Tibial nerve (tissue), 4 donors: ENCODE measurements around the gene MNT. TPM values are rescaled to one million over a fixed set of nuclear protein-coding genes. Genes with fewer than 3 reads are reported as not detected.

Source experiments
- DNase-seq, 2 donors: peaks; one replicate each; pipeline ENCODE4 v3.0.0-alpha.2; 2019; ENCODE audit warnings: low spot score in 2 of 2
- H3K27ac ChIP-seq, 4 donors: fragments of 200-600 bp; sonication (generic) in 3 of 4; one replicate each; pipeline ENCODE4 v1.5.1; 2017 to 2019; ENCODE audit warnings: mild to moderate bottlenecking in 1 of 4
- H3K27me3 ChIP-seq, 2 donors: fragments of 200-600 bp; sonication (generic) in 1 of 2; one replicate each; pipeline versions ENCODE4 v1.5.1 to v1.6.0; 2017 to 2019
- H3K36me3 ChIP-seq, 3 donors: fragments of 200-600 bp; sonication (generic); one replicate each; pipeline ENCODE4 v1.5.1; 2018 to 2019
- H3K4me1 ChIP-seq, 4 donors: fragments of 200-600 bp; sonication (generic) in 3 of 4; one replicate each; pipeline ENCODE4 v1.5.1; 2017 to 2019
- H3K4me3 ChIP-seq, 4 donors: fragments of 200-600 bp; sonication (generic) in 3 of 4; one replicate each; pipeline ENCODE4 v1.5.1; 2017 to 2019; ENCODE audit warnings: mild to moderate bottlenecking in 1 of 4, moderate library complexity in 1 of 4
- H3K9me3 ChIP-seq, 4 donors: fragments of 200-600 bp; sonication (generic) in 3 of 4; one replicate each; pipeline ENCODE4 v1.5.1; 2017 to 2019
- EP300 ChIP-seq, 2 donors: sonication (generic); formaldehyde crosslinking; IDR thresholded peaks; one replicate each; pipeline ENCODE4 v1.6.1; 2017; ENCODE audit warnings: antibody characterized with exemption in 2 of 2, mild to moderate bottlenecking in 1 of 2
- POLR2A ChIP-seq, 2 donors: fragments of 450-650 bp; IDR thresholded peaks; one replicate each; pipeline ENCODE4 v1.6.1; 2017; ENCODE audit warnings: antibody characterized with exemption in 2 of 2, mild to moderate bottlenecking in 2 of 2, moderate library complexity in 2 of 2
- WGBS, 2 donors: methylation state at CpG; one replicate each; pipeline ENCODE4 v1.1.5; 2018; 5-methylcytosine and 5-hydroxymethylcytosine counted together
- total RNA-seq, 4 donors: library from RNA; depleted of rRNA; stranded (reverse); fragments of >200 nt; gene quantifications; one replicate each; pipeline ENCODE4 v1.1.0, GENCODE V29; 2016
- TF ChIP-seq, protein P1 (sequence below), 5 experiments: fragments of 200-600 bp in 3 of 5; fragments of 450-650 bp in 2 of 5; sonication (generic) in 3 of 5; IDR thresholded peaks; one replicate each; pipeline ENCODE4 v1.5.1; 2016 to 2019; ENCODE audit warnings: antibody characterized with exemption in 5 of 5, mild to moderate bottlenecking in 3 of 5, moderate library complexity in 2 of 5

MNT gene
- total RNA-seq, 4 donors from 2014 or later, result 12.6 to 32.8 (median 14.9) TPM

DNA sequence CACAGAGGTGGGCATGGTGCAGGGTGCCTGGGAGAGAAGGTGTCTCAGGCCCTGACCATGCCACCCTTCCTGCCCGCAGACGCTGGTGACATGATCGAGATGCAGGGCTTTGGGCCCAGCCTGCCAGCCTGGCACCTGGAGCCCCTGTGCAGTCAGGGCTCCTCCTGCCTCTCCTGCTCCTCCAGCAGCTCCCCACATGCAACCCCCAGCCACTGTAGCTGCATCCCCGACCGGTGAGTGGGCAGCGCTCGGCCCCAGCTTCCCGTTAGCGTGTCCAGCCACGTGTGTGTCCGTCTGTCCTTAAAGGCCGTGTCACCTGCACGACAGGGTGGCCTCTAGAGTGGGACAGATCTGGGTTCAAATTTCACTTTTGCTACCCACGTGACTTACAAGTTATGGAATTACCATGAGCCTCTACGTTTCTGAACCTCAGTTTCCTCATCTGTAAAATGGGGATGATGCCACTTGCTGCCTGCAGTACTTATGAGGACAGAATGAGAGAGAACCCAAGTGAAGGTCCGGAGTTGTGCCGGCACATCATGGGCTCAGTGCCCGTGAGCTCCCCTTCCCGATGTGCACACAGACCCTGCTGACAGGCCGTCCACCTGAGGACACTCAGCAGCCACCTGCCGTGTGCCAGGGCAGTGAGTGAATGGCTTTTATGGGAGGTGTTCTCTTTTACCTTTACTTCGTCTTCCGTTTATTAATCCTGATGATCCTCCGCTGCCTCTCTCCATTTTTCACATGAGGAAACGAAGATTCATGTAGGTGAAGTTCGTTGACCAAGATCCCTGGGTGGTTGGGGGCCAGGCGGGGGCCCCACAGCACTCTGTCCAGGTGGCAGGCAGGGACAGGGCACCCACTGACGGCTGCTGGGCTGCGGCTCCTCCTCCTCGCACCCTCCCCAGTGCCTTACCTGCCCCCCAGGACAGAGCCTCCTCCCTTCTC is 29.4 kb downstream of the MNT start:
- 94% methylated on average over 26 to 30 of the region's 30 CpGs for WGBS, 2 donors
- no peak for DNase-seq
- Histone ChIP-seq H3K4me1 (peaks cover 0 to 6% (median 0%) of the 10 kb centered on the region in 4 donors), H3K27me3 (no peaks in the 10 kb centered on the region), H3K36me3 (peaks cover 0 to 100% (median 8%) of the 10 kb centered on the region in 3 donors), H3K9me3 (no peaks in the 10 kb centered on the region), H3K4me3 (no peak overlapping the region), H3K27ac (no peak overlapping the region)
- TF ChIP-seq, protein P1, sequence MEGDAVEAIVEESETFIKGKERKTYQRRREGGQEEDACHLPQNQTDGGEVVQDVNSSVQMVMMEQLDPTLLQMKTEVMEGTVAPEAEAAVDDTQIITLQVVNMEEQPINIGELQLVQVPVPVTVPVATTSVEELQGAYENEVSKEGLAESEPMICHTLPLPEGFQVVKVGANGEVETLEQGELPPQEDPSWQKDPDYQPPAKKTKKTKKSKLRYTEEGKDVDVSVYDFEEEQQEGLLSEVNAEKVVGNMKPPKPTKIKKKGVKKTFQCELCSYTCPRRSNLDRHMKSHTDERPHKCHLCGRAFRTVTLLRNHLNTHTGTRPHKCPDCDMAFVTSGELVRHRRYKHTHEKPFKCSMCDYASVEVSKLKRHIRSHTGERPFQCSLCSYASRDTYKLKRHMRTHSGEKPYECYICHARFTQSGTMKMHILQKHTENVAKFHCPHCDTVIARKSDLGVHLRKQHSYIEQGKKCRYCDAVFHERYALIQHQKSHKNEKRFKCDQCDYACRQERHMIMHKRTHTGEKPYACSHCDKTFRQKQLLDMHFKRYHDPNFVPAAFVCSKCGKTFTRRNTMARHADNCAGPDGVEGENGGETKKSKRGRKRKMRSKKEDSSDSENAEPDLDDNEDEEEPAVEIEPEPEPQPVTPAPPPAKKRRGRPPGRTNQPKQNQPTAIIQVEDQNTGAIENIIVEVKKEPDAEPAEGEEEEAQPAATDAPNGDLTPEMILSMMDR (IDR thresholded peaks at IDR 0.05), result no peak
- TF ChIP-seq EP300 (IDR thresholded peaks at IDR 0.05), result no peak
- no peak for TF ChIP-seq POLR2A (IDR thresholded peaks at IDR 0.05)

- no peaks in the 10 kb centered on the region for H3K9me3 ChIP-seq
- DNase-seq, result no peak
- H3K27me3 ChIP-seq, result no peaks in the 10 kb centered on the region
- peaks cover 0 to 6% (median 0%) of the 10 kb centered on the region in 4 donors for H3K4me1 ChIP-seq
- 78 to 82% methylated on average over 10 to 11 of the region's 11 CpGs for WGBS, 2 donors
- H3K27ac ChIP-seq, result no peak overlapping the region
- H3K36me3 ChIP-seq, result peaks cover 0 to 98% (median 0%) of the 10 kb centered on the region in 3 donors
- no peak overlapping the region for H3K4me3 ChIP-seq
- TF ChIP-seq POLR2A (IDR thresholded peaks at IDR 0.05) (no peak), EP300 (IDR thresholded peaks at IDR 0.05) (no peak)
- TF ChIP-seq, protein P1 (IDR thresholded peaks at IDR 0.05), result no peak
These were observed 30.7 kb downstream of the MNT start for GRCh38 chr17:2370211-2370589.

DNA sequence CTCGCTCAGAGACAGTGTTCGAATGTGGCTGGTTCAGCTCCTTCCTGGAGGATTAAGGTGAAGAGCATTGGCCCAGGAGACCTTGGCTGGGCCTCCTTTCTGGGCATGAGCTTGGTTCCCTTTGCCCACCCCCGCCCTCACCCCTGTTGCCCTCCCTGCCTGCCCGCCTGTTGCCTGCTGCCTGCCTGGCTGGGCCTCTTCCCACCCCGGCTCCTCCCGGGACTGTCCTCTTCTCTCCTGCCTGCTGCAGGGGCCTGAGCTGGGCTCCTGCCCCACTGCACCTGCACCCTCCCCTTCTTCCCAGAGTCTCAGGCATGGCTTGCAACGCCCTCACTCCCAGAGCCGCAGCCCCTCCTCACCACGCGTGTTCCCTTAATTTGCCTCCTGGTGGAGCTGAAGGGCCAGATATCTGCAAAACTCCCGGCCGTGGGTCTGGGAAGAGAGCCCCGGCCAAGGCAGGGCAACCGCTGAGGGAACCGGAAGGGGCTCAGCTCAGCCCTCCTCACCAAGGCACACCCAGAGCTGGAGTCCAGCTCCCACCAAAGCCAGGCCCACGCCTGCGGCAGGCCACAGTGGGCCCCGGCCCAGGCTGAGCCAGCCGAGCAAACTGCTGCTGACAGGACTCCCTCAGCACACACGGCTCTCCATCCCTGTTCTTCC is 31.2 kb downstream of the MNT start:
- Histone ChIP-seq H3K4me1 (peaks cover 0 to 6% (median 0%) of the 10 kb centered on the region in 4 donors), H3K27ac (no peak overlapping the region), H3K4me3 (no peak overlapping the region), H3K9me3 (no peaks in the 10 kb centered on the region), H3K27me3 (no peaks in the 10 kb centered on the region), H3K36me3 (peaks cover 0 to 98% (median 0%) of the 10 kb centered on the region in 3 donors)
- DNase-seq, result no peak
- TF ChIP-seq, protein P1 (IDR thresholded peaks at IDR 0.05), result no peak
- TF ChIP-seq POLR2A (IDR thresholded peaks at IDR 0.05), result no peak
- no peak for TF ChIP-seq EP300 (IDR thresholded peaks at IDR 0.05)
- 59 to 60% methylated on average over 15 to 20 of the region's 20 CpGs for WGBS, 2 donors

- Histone ChIP-seq H3K27ac (no peak overlapping the region), H3K9me3 (no peaks in the 10 kb centered on the region), H3K4me3 (no peak overlapping the region), H3K4me1 (peaks cover 0 to 13% (median 0%) of the 10 kb centered on the region in 4 donors), H3K36me3 (peaks cover 0 to 98% (median 0%) of the 10 kb centered on the region in 3 donors), H3K27me3 (no peaks in the 10 kb centered on the region)
- 72 to 80% methylated on average over 5 of the region's 5 CpGs for WGBS, 2 donors
- no peak for DNase-seq
- TF ChIP-seq EP300 (IDR thresholded peaks at IDR 0.05) (no peak), POLR2A (IDR thresholded peaks at IDR 0.05) (no peak)
- TF ChIP-seq, protein P1 (IDR thresholded peaks at IDR 0.05), result no peak
These were observed 31.8 kb downstream of the MNT start for GRCh38 chr17:2369039-2369438.

GRCh38 chr17:2368359-2368758 is 32.5 kb downstream of the MNT start:
- DNase-seq, result no peak
- H3K36me3 ChIP-seq, result peaks cover 0 to 98% (median 0%) of the 10 kb centered on the region in 3 donors
- WGBS, 2 donors, result 85 to 88% methylated on average over 8 of the region's 8 CpGs
- no peak overlapping the region for H3K27ac ChIP-seq
- H3K4me3 ChIP-seq, result no peak overlapping the region
- H3K4me1 ChIP-seq, result peaks cover 0 to 20% (median 0%) of the 10 kb centered on the region in 4 donors
- H3K9me3 ChIP-seq, result no peaks in the 10 kb centered on the region
- H3K27me3 ChIP-seq, result no peaks in the 10 kb centered on the region
- no peak for TF ChIP-seq EP300 (IDR thresholded peaks at IDR 0.05)
- TF ChIP-seq, protein P1 (IDR thresholded peaks at IDR 0.05), result no peak
- no peak for TF ChIP-seq POLR2A (IDR thresholded peaks at IDR 0.05)
